ENCODE results near the gene NRG3.

GRCh38 chr10:82552267-82552666 lies 677.3 kb downstream of the NRG3 start:
- no peak for TF ChIP-seq SUZ12 (IDR thresholded peaks at IDR 0.05; ENCODE audit: extremely low read depth, insufficient read depth, insufficient read length)
- TF ChIP-seq ZNF274 (IDR thresholded peaks at IDR 0.05; ENCODE audit: low read depth, low read length): no peak
- no peak for TF ChIP-seq YY1 (IDR thresholded peaks at IDR 0.05; ENCODE audit: insufficient read depth, insufficient read length)

Data from NT2/D1 (cell line).